Endothelial cell of umbilical vein (primary cell): ENCODE results near the gene HIGD1A. TPM values are rescaled to one million over a fixed set of nuclear protein-coding genes. Genes with fewer than 3 reads are reported as not detected.

Source experiments
- BruUV-seq: library from RNA; stranded (reverse); fragments of 400-500 nt; replicated peaks from 2 replicates; lab custom pipeline; 2021; lab: Mats Ljungman, UMichigan
- CTCF ChIA-PET: fragments of 300-600, 350-600 bp; sonication (Branson Sonifier 250); formaldehyde crosslinking; loops from one replicate; lab custom pipeline; 2021; ENCODE audit warnings: antibody characterized with exemption, inconsistent platforms; lab: Charles Lee
- POLR2A ChIA-PET: fragments of 300-600, 350-600 bp; sonication (Branson Sonifier 250); formaldehyde crosslinking; loops from one replicate; lab custom pipeline; 2021; ENCODE audit warnings: antibody characterized with exemption, inconsistent platforms; lab: Charles Lee
- DNase-seq: peaks from one replicate; pipeline ENCODE4 v3.0.0-alpha.2; 2011; ENCODE audit warnings: low read depth, low spot score
- FAIRE-seq: peaks from 2 replicates; lab custom pipeline; 2011; peaks lifted over from hg19 to GRCh38; lab: Jason Lieb, UNC
- H2AFZ ChIP-seq: 2 replicates; pipeline ENCODE4 v1.6.0; 2012; ENCODE audit warnings: low read depth, low read length, control low read depth, inconsistent platforms
- H3K27ac ChIP-seq: 2 replicates; pipeline ENCODE4 v1.5.1; 2011; ENCODE audit warnings: low read depth, mild to moderate bottlenecking, control low read depth, low read length, moderate library complexity; ENCODE audit not compliant: insufficient read depth
- H3K27me3 ChIP-seq, 2 experiments: 2 replicates each; pipeline versions ENCODE4 v1.6.0 to v1.6.1; 2011; ENCODE audit warnings: low read length in 2 of 2, mixed read lengths in 1 of 2; ENCODE audit not compliant: control insufficient read depth in 2 of 2, insufficient read depth in 2 of 2
- H3K36me3 ChIP-seq, 2 experiments: 2 replicates in 1 of 2; 3 replicates in 1 of 2; pipeline ENCODE4 v1.5.1; 2011; ENCODE audit warnings: low read length in 2 of 2, mild to moderate bottlenecking in 1 of 2, moderate library complexity in 1 of 2; ENCODE audit not compliant: control insufficient read depth in 2 of 2, insufficient read depth in 2 of 2; ENCODE audit errors: extremely low read depth in 1 of 2
- H3K4me1 ChIP-seq: 3 replicates; pipeline ENCODE4 v1.5.1; 2011; ENCODE audit warnings: mild to moderate bottlenecking, low read length; ENCODE audit not compliant: control insufficient read depth, insufficient read depth; ENCODE audit errors: extremely low read depth
- H3K4me2 ChIP-seq: 2 replicates; pipeline ENCODE4 v1.6.1; 2011; ENCODE audit warnings: low read length, control low read depth, mixed read lengths; ENCODE audit not compliant: insufficient read depth
- H3K4me3 ChIP-seq, 3 experiments: fragments of 200-600 bp in 1 of 3; sonication (generic), shearing (Covaris generic) in 1 of 3; replicated peaks in 1 of 3; 2 replicates each; pipeline ENCODE4 v1.5.1; 2011 to 2016; ENCODE audit warnings: control low read depth in 3 of 3, low read length in 3 of 3, mild to moderate bottlenecking in 2 of 3, inconsistent platforms in 1 of 3, low read depth in 1 of 3, moderate library complexity in 1 of 3; ENCODE audit not compliant: insufficient read depth in 1 of 3
- H3K79me2 ChIP-seq: 2 replicates; pipeline ENCODE4 v1.6.0; 2012; ENCODE audit warnings: low read length, inconsistent platforms; ENCODE audit not compliant: control insufficient read depth, insufficient read depth
- H3K9ac ChIP-seq: replicated peaks from 2 replicates; pipeline ENCODE3; 2011; ENCODE audit warnings: low read length, control low read depth; ENCODE audit not compliant: insufficient read depth; ENCODE audit errors: extremely low read depth
- H3K9me1 ChIP-seq: replicated peaks from 3 replicates; pipeline ENCODE4 v1.6.0; 2011; ENCODE audit warnings: mild to moderate bottlenecking, low read length; ENCODE audit not compliant: control insufficient read depth, insufficient read depth; ENCODE audit errors: extremely low read depth
- H3K9me3 ChIP-seq: replicated peaks from 2 replicates; pipeline ENCODE4 v1.5.1; 2012; ENCODE audit warnings: low read length, inconsistent platforms; ENCODE audit not compliant: control insufficient read depth, insufficient read depth
- H4K20me1 ChIP-seq: replicated peaks from 2 replicates; pipeline ENCODE3; 2011; ENCODE audit warnings: mild to moderate bottlenecking, low read length; ENCODE audit not compliant: control insufficient read depth, insufficient read depth; ENCODE audit errors: extremely low read depth
- CTCF ChIP-seq, 2 donors: IDR thresholded peaks; 1 replicate in 1 of 2; 2 replicates in 1 of 2; pipeline ENCODE4 v1.5.1; 2011; ENCODE audit warnings: low read length in 2 of 2, mild to moderate bottlenecking in 2 of 2, moderate library complexity in 2 of 2, control low read depth in 1 of 2, inconsistent platforms in 1 of 2, low read depth in 1 of 2; ENCODE audit not compliant: insufficient read depth in 1 of 2; ENCODE audit errors: extremely low read depth in 1 of 2
- EZH2 ChIP-seq: IDR thresholded peaks from 2 replicates; pipeline ENCODE4 v1.6.1; 2012; ENCODE audit warnings: borderline replicate concordance, low read depth, mild to moderate bottlenecking, moderate library complexity, low read length, inconsistent platforms; ENCODE audit not compliant: severe bottlenecking
- FOS ChIP-seq: IDR thresholded peaks from 2 replicates; pipeline ENCODE4 v1.6.1; 2011; ENCODE audit warnings: mild to moderate bottlenecking, low read length, moderate library complexity, borderline replicate concordance; ENCODE audit not compliant: insufficient read depth
- GATA2 ChIP-seq: IDR thresholded peaks from 2 replicates; pipeline ENCODE4 v1.7.0; 2011; ENCODE audit warnings: low read depth, mild to moderate bottlenecking, moderate library complexity, mixed read lengths, low read length; ENCODE audit not compliant: insufficient read length, insufficient read depth
- JUN ChIP-seq: IDR thresholded peaks from 2 replicates; pipeline ENCODE4 v1.6.1; 2011; ENCODE audit warnings: borderline replicate concordance, low read depth; ENCODE audit not compliant: insufficient read length, insufficient read depth
- MAX ChIP-seq: IDR thresholded peaks from 2 replicates; pipeline ENCODE4 v1.6.1; 2011; ENCODE audit not compliant: insufficient read depth, insufficient read length
- MYC ChIP-seq: IDR thresholded peaks from one replicate; pipeline ENCODE4 v1.6.1; 2011; ENCODE audit warnings: mild to moderate bottlenecking, low read depth, low read length
- POLR2A ChIP-seq: IDR thresholded peaks from 2 replicates; pipeline ENCODE4 v1.6.1; 2012; ENCODE audit warnings: low read depth, mild to moderate bottlenecking, control low read depth, low read length
- POLR2AphosphoS5 ChIP-seq: IDR thresholded peaks from 2 replicates; pipeline ENCODE4 v1.6.1; 2012; ENCODE audit warnings: low read depth, mild to moderate bottlenecking, control low read depth, low read length, moderate library complexity; ENCODE audit not compliant: insufficient read depth
- dilution Hi-C: fragments of 300-500 bp; cut with MboI; formaldehyde crosslinking; loops from one replicate; pipeline ENCODE4 v1.15.0; 2019; ENCODE audit warnings: low sequenced_read_pairs; ENCODE audit not compliant: extremely low pct_ligation_motif_present
- intact Hi-C: fragments of 100-400 bp; cut with micrococcal nuclease; formaldehyde crosslinking; loops from one replicate; pipeline ENCODE4 v1.10.0; 2022
- polyA plus RNA-seq, 4 experiments: library from polyadenylated mRNA; depleted of rRNA in 3 of 4; stranded (reverse) in 3 of 4; unstranded in 1 of 4; fragments of >200 nt; gene quantifications; 2 replicates each; pipeline versions ENCODE4 v1.2.1 to v1.2.3, GENCODE V29; 2011 to 2012; ENCODE audit warnings: missing spikeins in 1 of 4
- total RNA-seq: library from RNA; stranded (reverse); gene quantifications from 2 replicates; pipeline ENCODE4 v1.2.3, GENCODE V29; 2021

Gene HIGD1A
- total and polyA plus RNA-seq, 2 donors (not counting 3 experiments of a cell fraction or from before 2014, with no cell fraction given) = 59.5 to 68.9 TPM

GRCh38 chr3:42742259-42742658, 62.0 kb downstream of the HIGD1A start:
- H3K79me2 ChIP-seq = no peaks in the 10 kb centered on the region
- no peak overlapping the region for H3K4me2 ChIP-seq
- H3K4me3 ChIP-seq = no peak overlapping the region
- ChIA-PET POLR2A (no interaction called here), CTCF (interaction anchor here (1.0 to 6.9 kb wide), 2 partner anchors 13 to 38 kb away, joined by 5 to 61 read pairs; no protein-coding TSS in a partner anchor)
- no peaks in the 10 kb centered on the region for H3K4me1 ChIP-seq
- H3K27me3 ChIP-seq = no peaks in the 10 kb centered on the region
- H3K36me3 ChIP-seq = no peaks in the 10 kb centered on the region
- no peak overlapping the region for H3K9ac ChIP-seq
- dilution Hi-C loops (no loop called here), intact Hi-C loops (no loop called here)
- H2AFZ ChIP-seq = no peak overlapping the region
- FAIRE-seq (no peak), DNase-seq (no peak)
- BruUV-seq = no TSS peak
- no peaks in the 10 kb centered on the region for H3K9me1 ChIP-seq
- H3K9me3 ChIP-seq = no peaks in the 10 kb centered on the region
- TF ChIP-seq MYC = no peak
- TF ChIP-seq JUN = no peak
- no peaks in the 10 kb centered on the region for H4K20me1 ChIP-seq
- H3K27ac ChIP-seq = no peak overlapping the region

GRCh38 chr3:42741796-42742195, 62.5 kb downstream of the HIGD1A start:
- Histone ChIP-seq H3K4me2 (no peak overlapping the region), H4K20me1 (no peaks in the 10 kb centered on the region), H3K36me3 (no peaks in the 10 kb centered on the region), H3K27ac (no peak overlapping the region), H3K9me1 (no peaks in the 10 kb centered on the region), H3K9me3 (no peaks in the 10 kb centered on the region), H3K79me2 (no peaks in the 10 kb centered on the region), H3K4me1 (no peaks in the 10 kb centered on the region), H3K4me3 (no peak overlapping the region), H3K27me3 (no peaks in the 10 kb centered on the region), H2AFZ (no peak overlapping the region), H3K9ac (no peak overlapping the region)
- intact Hi-C loops = no loop called here
- no TSS peak for BruUV-seq
- no peak for FAIRE-seq
- CTCF ChIA-PET = interaction anchor here (1.0 to 6.9 kb wide), 2 partner anchors 14 to 37 kb away, joined by 5 to 61 read pairs; no protein-coding TSS in a partner anchor
- POLR2A ChIA-PET = no interaction called here
- no peak for DNase-seq
- dilution Hi-C loops = no loop called here
- no peak for TF ChIP-seq POLR2AphosphoS5
- no peak for TF ChIP-seq MAX
- TF ChIP-seq JUN = no peak
- TF ChIP-seq CTCF (IDR thresholded peaks at IDR 0.05; ENCODE audit: extremely low read depth in 1 of 2, insufficient read depth in 1 of 2, low read depth in 1 of 2, low read length in 2 of 2) = no peak
- no peak for TF ChIP-seq GATA2
- TF ChIP-seq POLR2A = no peak
- TF ChIP-seq EZH2 = no peak
- no peak for TF ChIP-seq MYC
- TF ChIP-seq FOS = no peak
